ENCODE measurements around the gene LEPR. TPM values are rescaled to one million over a fixed set of nuclear protein-coding genes. Genes with fewer than 3 reads are reported as not detected.
"Not testable (repeated sequence)": the region's sequence is repeated elsewhere in the genome, so short reads cannot be mapped to it uniquely, and the experiment has no call there.

LEPR gene
- total RNA-seq, 1 donor from 2014 or later = 11.6 TPM

DNA sequence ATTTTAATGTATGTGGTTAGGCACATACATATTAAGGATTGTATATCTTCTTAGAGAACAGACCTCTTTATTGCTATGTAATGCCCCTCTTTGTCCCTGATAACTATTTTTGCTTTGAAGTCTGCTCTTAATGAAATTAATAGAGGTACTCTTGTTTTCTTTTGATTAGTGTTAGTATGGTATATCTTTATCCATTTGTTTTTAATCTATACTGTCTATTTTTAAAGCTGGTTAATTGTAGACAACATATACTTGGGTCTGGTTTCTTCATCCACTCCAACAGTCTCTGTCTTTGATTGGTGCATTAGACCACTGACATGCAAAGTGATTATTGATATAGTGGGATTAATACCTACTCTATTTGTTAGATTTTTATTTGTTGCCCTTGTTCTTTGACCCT is 36.0 kb downstream of the LEPR start:
- TF ChIP-seq CTCF (IDR thresholded peaks at IDR 0.05; ENCODE audit: insufficient read depth, low read length, poor library complexity, severe bottlenecking) = no peak
- no peaks in the 10 kb centered on the region for H3K27me3 ChIP-seq (ENCODE audit: control insufficient read depth, insufficient read depth, low read length)
- H3K36me3 ChIP-seq (ENCODE audit: control insufficient read depth, insufficient read depth, low read length) = no peaks in the 10 kb centered on the region
- no peak for DNase-seq (ENCODE audit: low read depth)
- H3K4me3 ChIP-seq (ENCODE audit: low read depth, low read length) = no peak overlapping the region

DNA sequence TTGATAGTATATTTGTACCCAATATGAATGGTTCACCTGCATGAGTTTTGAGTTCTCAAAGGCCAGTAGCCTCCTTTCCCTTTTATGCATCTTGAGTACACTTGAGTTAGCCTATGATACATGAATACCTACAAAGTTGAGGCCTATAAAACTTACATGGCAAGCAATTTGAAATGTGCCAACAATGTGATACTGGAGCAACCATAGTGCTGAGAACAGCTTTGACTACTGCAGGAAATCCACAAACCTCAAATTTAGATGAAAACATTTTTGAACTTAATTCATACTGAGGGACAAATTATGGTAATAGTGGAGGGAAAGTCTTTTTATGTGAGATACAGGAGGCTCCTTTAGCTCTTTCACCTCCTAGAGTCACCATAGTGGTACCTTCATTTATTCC is 37.4 kb downstream of the LEPR start:
- no peak for TF ChIP-seq CTCF (IDR thresholded peaks at IDR 0.05; ENCODE audit: insufficient read depth, low read length, poor library complexity, severe bottlenecking)
- no peaks in the 10 kb centered on the region for H3K36me3 ChIP-seq (ENCODE audit: control insufficient read depth, insufficient read depth, low read length)
- no peaks in the 10 kb centered on the region for H3K27me3 ChIP-seq (ENCODE audit: control insufficient read depth, insufficient read depth, low read length)
- no peak overlapping the region for H3K4me3 ChIP-seq (ENCODE audit: low read depth, low read length)
- DNase-seq (ENCODE audit: low read depth) = no peak

- no peak for DNase-seq (ENCODE audit: low read depth)
- Histone ChIP-seq H3K36me3 (ENCODE audit: control insufficient read depth, insufficient read depth, low read length) (no peaks in the 10 kb centered on the region), H3K27me3 (ENCODE audit: control insufficient read depth, insufficient read depth, low read length) (no peaks in the 10 kb centered on the region), H3K4me3 (ENCODE audit: low read depth, low read length) (no peak overlapping the region)
- TF ChIP-seq CTCF (IDR thresholded peaks at IDR 0.05; ENCODE audit: insufficient read depth, low read length, poor library complexity, severe bottlenecking) = no peak
Observed at GRCh38 chr1:65458730-65459396, 38.4 kb downstream of the LEPR start.

DNA sequence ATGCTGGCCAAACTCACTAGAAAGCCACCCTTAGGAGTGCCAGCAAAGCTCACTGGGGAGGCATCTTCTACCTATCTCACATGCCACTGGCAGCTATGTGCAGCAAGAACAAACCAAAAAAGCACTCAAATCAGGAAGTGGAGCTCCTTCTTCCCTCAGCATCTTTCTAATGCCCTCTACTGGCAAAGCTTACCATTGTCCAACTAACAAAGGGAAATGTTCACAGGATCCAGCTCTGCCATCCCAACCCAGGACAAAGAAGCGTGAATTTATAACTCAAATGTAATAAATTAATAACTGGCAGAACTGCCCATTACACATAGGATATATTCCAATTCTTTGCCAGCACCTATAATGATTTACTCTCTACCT is 38.9 kb downstream of the LEPR start:
- DNase-seq (ENCODE audit: low read depth) = no peak
- peak; percentile 62 for TF ChIP-seq CTCF (IDR thresholded peaks at IDR 0.05; ENCODE audit: insufficient read depth, low read length, poor library complexity, severe bottlenecking)
- no peak overlapping the region for H3K4me3 ChIP-seq (ENCODE audit: low read depth, low read length)
- no peaks in the 10 kb centered on the region for H3K36me3 ChIP-seq (ENCODE audit: control insufficient read depth, insufficient read depth, low read length)
- H3K27me3 ChIP-seq (ENCODE audit: control insufficient read depth, insufficient read depth, low read length) = no peaks in the 10 kb centered on the region

- DNase-seq (ENCODE audit: low read depth); H3K36me3 ChIP-seq (ENCODE audit: control insufficient read depth, insufficient read depth, low read length); H3K4me3 ChIP-seq (ENCODE audit: low read depth, low read length); H3K27me3 ChIP-seq (ENCODE audit: control insufficient read depth, insufficient read depth, low read length): not testable (repeated sequence)
Observed at GRCh38 chr1:65465837-65466236, 45.4 kb downstream of the LEPR start.

- Histone ChIP-seq H3K4me3 (ENCODE audit: low read depth, low read length) (no peak overlapping the region), H3K36me3 (ENCODE audit: control insufficient read depth, insufficient read depth, low read length) (no peaks in the 10 kb centered on the region), H3K27me3 (ENCODE audit: control insufficient read depth, insufficient read depth, low read length) (no peaks in the 10 kb centered on the region)
- no peak for TF ChIP-seq CTCF (IDR thresholded peaks at IDR 0.05; ENCODE audit: insufficient read depth, low read length, poor library complexity, severe bottlenecking)
- DNase-seq (ENCODE audit: low read depth) = peak; percentile 35
Observed at GRCh38 chr1:65467536-65467935, 47.1 kb downstream of the LEPR start.

All from kidney epithelial cell (primary cell).